DOHH2 (cell line): ENCODE results near the gene FBXO15.

Experiments
- H3F3A ChIP-seq: fragments of 200-600 bp; sonication (generic), shearing (Covaris generic); 2 replicates; pipeline ENCODE4 v1.6.0; 2016; ENCODE audit warnings: antibody characterized with exemption, mild to moderate bottlenecking; ENCODE audit not compliant: control insufficient read depth, insufficient read depth
- H3K27ac ChIP-seq: fragments of 200-600 bp; sonication (generic); 2 replicates; pipeline ENCODE4 v1.5.1; 2014; ENCODE audit warnings: low read depth, mild to moderate bottlenecking, low read length, moderate library complexity
- H3K27me3 ChIP-seq: fragments of 200-600 bp; sonication (generic); 2 replicates; pipeline ENCODE4 v1.6.1; 2014; ENCODE audit warnings: mild to moderate bottlenecking, low read length, mixed read lengths; ENCODE audit not compliant: control insufficient read depth
- H3K36me3 ChIP-seq: fragments of 200-600 bp; sonication (generic); 2 replicates; pipeline ENCODE4 v1.6.1; 2014; ENCODE audit warnings: mild to moderate bottlenecking, low read length, moderate library complexity, mixed read lengths; ENCODE audit not compliant: control insufficient read depth
- H3K4me1 ChIP-seq: fragments of 200-600 bp; sonication (generic); 2 replicates; pipeline ENCODE4 v1.6.1; 2014; ENCODE audit warnings: mild to moderate bottlenecking, low read length, mixed read lengths; ENCODE audit not compliant: control insufficient read depth
- H3K4me2 ChIP-seq: fragments of 200-600 bp; sonication (generic); 2 replicates; pipeline ENCODE4 v1.6.0; 2014; ENCODE audit warnings: mild to moderate bottlenecking, low read length, moderate library complexity
- H3K4me3 ChIP-seq: fragments of 200-600 bp; sonication (generic); 2 replicates; pipeline ENCODE4 v1.5.1; 2014; ENCODE audit warnings: mild to moderate bottlenecking, low read length, mixed read lengths
- H3K79me2 ChIP-seq: fragments of 200-600 bp; sonication (generic); 2 replicates; pipeline ENCODE4 v1.6.1; 2014; ENCODE audit warnings: mild to moderate bottlenecking, low read length, mixed read lengths; ENCODE audit not compliant: control insufficient read depth
- H3K9me2 ChIP-seq: fragments of 200-600 bp; sonication (generic); replicated peaks from 2 replicates; pipeline ENCODE4 v1.6.1; 2014; ENCODE audit warnings: mild to moderate bottlenecking, low read length, mixed read lengths; ENCODE audit not compliant: control insufficient read depth
- H3K9me3 ChIP-seq: fragments of 200-600 bp; sonication (generic); 2 replicates; pipeline ENCODE4 v1.6.1; 2014; ENCODE audit warnings: antibody characterized with exemption, low read length, mixed read lengths; ENCODE audit not compliant: control insufficient read depth, insufficient read depth
- H4K20me1 ChIP-seq: fragments of 200-600 bp; sonication (generic); 2 replicates; pipeline ENCODE4 v1.6.0; 2014; ENCODE audit warnings: low read depth, mild to moderate bottlenecking, antibody characterized with exemption, low read length, moderate library complexity; ENCODE audit not compliant: control insufficient read depth, insufficient read depth
- CTCF ChIP-seq: fragments of 200-600 bp; sonication (generic); IDR thresholded peaks from one replicate; pipeline ENCODE4 v1.5.1; 2014; ENCODE audit warnings: antibody characterized with exemption, mild to moderate bottlenecking, low read depth, low read length; ENCODE audit not compliant: poor library complexity, severe bottlenecking
- EZH2phosphoT487 ChIP-seq: fragments of 200-600 bp; sonication (generic); IDR thresholded peaks from 2 replicates; pipeline ENCODE4 v1.6.1; 2017; ENCODE audit warnings: borderline replicate concordance, mild to moderate bottlenecking, antibody characterized with exemption, low read length, moderate library complexity, mixed read lengths

Gene FBXO15

DNA sequence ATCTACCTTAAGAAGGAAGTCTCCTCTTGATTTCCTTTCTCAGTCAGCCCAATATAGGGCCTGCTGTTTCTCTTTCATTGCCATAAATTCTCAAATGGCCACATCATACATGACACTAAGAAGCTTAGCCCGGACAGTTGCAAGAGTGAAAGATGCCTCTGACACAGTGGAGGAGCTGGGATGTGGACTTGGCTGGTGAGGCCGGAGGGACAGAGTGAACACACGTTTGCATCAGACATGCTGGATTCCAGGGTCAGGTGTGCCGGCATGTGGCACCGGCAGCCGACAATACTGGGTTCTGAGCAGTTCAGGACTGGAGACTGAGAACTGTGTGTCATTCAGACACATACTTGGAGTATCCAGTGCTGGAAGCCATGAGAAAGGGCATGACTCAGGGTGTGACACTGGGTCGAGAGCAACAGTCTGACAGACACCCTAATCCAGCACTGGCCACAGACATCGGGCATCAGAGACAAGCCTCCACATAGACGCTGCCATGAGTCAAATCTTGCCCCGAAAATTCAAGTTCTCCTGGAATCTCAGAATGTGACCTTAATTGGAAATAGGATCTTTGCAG is 32.1 kb upstream of the FBXO15 start:
- no peaks in the 10 kb centered on the region for H3K36me3 ChIP-seq
- H4K20me1 ChIP-seq: no peaks in the 10 kb centered on the region
- H3K9me3 ChIP-seq: no peaks in the 10 kb centered on the region
- peaks cover 2% of the 10 kb centered on the region; the same call in 1 of the 2 replicates for H3K27me3 ChIP-seq
- H3K4me3 ChIP-seq: no peak overlapping the region
- TF ChIP-seq CTCF (no peak), EZH2phosphoT487 (no peak)
- no peak overlapping the region for H3K4me2 ChIP-seq
- H3K4me1 ChIP-seq: no peaks in the 10 kb centered on the region
- H3F3A ChIP-seq: no peaks in the 10 kb centered on the region
- no peaks in the 10 kb centered on the region for H3K79me2 ChIP-seq
- no peak overlapping the region for H3K27ac ChIP-seq
- H3K9me2 ChIP-seq: no peaks in the 10 kb centered on the region

GRCh38 chr18:74178884-74179283 is 31.2 kb upstream of the FBXO15 start:
- Histone ChIP-seq H3K4me1 (no peaks in the 10 kb centered on the region), H4K20me1 (no peaks in the 10 kb centered on the region), H3K27ac (no peak overlapping the region), H3F3A (no peaks in the 10 kb centered on the region), H3K4me3 (no peak overlapping the region), H3K79me2 (no peaks in the 10 kb centered on the region), H3K9me2 (no peaks in the 10 kb centered on the region), H3K4me2 (no peak overlapping the region), H3K9me3 (no peaks in the 10 kb centered on the region), H3K36me3 (no peaks in the 10 kb centered on the region), H3K27me3 (0 out of 2 replicates have a peak, but pooled peaks cover 2% of the 10 kb centered on the region)
- TF ChIP-seq CTCF: no peak
- TF ChIP-seq EZH2phosphoT487: no peak

DNA sequence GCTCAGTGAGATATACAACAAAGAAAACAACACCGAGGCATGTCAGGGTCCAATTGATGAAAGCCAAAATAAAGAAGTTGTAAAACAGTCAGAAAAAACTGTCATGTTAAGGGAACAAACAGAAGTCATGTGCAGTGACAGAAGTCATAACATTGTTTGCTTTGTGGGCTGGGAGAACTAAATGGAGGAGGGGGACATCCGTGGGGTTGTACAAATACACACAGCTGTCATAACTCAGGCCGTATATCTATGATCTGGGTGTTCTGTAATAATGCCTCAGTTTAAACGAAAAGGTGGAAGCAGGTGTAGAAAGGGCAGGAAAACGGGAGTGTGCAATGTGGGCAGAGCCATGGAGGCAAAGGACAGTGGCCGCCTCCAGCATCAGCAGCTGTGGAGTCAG is 28.0 kb upstream of the FBXO15 start:
- TF ChIP-seq CTCF (no peak), EZH2phosphoT487 (no peak)

GRCh38 chr18:74173434-74173750 is 25.8 kb upstream of the FBXO15 start:
- H3K36me3 ChIP-seq: no peaks in the 10 kb centered on the region
- H3K4me1 ChIP-seq: no peaks in the 10 kb centered on the region
- H4K20me1 ChIP-seq: no peaks in the 10 kb centered on the region
- no peak overlapping the region for H3K4me3 ChIP-seq
- H3F3A ChIP-seq: no peaks in the 10 kb centered on the region
- peaks cover 17% of the 10 kb centered on the region for H3K27me3 ChIP-seq
- H3K79me2 ChIP-seq: no peaks in the 10 kb centered on the region
- H3K9me3 ChIP-seq: no peaks in the 10 kb centered on the region
- H3K27ac ChIP-seq: no peak overlapping the region
- no peaks in the 10 kb centered on the region for H3K9me2 ChIP-seq
- TF ChIP-seq CTCF (no peak), EZH2phosphoT487 (no peak)
- no peak overlapping the region for H3K4me2 ChIP-seq

More for the DNA sequence above, 28.0 kb upstream of the FBXO15 start:
- H3K27me3 ChIP-seq: peaks cover 7% of the 10 kb centered on the region; the same call in 1 of the 2 replicates
- H3K4me3 ChIP-seq: no peak overlapping the region
- H3K4me1 ChIP-seq: no peaks in the 10 kb centered on the region
- no peak overlapping the region for H3K4me2 ChIP-seq
- H3F3A ChIP-seq: no peaks in the 10 kb centered on the region
- H3K79me2 ChIP-seq: no peaks in the 10 kb centered on the region
- H3K27ac ChIP-seq: no peak overlapping the region
- no peaks in the 10 kb centered on the region for H4K20me1 ChIP-seq
- no peaks in the 10 kb centered on the region for H3K9me2 ChIP-seq
- no peaks in the 10 kb centered on the region for H3K9me3 ChIP-seq
- no peaks in the 10 kb centered on the region for H3K36me3 ChIP-seq
